ENCODE results near the gene UNC13A.

DNA sequence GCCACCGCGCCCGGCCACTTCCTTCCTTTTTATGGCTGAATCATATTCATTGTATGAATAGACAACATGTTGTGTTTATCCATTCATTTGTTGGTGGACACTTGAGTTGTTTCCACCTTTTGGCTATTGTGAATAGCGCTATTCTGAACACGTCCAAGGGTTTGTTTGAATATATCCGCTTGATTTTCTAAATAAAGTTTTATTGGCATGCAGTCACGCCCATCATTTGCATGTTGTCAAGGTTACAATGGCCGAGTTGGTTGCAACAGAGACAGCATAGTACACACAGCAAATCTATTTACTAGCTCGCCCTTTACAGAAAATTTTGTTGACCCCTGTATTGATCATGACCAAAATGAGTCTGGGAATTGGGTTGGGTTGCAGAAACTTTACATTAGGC is 89.2 kb downstream of the UNC13A start:
- TF ChIP-seq, protein P1, sequence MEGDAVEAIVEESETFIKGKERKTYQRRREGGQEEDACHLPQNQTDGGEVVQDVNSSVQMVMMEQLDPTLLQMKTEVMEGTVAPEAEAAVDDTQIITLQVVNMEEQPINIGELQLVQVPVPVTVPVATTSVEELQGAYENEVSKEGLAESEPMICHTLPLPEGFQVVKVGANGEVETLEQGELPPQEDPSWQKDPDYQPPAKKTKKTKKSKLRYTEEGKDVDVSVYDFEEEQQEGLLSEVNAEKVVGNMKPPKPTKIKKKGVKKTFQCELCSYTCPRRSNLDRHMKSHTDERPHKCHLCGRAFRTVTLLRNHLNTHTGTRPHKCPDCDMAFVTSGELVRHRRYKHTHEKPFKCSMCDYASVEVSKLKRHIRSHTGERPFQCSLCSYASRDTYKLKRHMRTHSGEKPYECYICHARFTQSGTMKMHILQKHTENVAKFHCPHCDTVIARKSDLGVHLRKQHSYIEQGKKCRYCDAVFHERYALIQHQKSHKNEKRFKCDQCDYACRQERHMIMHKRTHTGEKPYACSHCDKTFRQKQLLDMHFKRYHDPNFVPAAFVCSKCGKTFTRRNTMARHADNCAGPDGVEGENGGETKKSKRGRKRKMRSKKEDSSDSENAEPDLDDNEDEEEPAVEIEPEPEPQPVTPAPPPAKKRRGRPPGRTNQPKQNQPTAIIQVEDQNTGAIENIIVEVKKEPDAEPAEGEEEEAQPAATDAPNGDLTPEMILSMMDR (IDR thresholded peaks at IDR 0.05), result no peak
- TF ChIP-seq POLR2A (IDR thresholded peaks at IDR 0.05) (no peak), EP300 (IDR thresholded peaks at IDR 0.05) (no peak)

Measured in tibial nerve (tissue), 4 donors.